OCI-LY3 (cell line): Measurements from ENCODE around the gene PGF.

Experiments
- CTCF ChIP-seq: fragments of 200-600, 300-600 bp; sonication (generic); IDR thresholded peaks from 2 replicates; pipeline ENCODE4 v1.5.1; 2014; ENCODE audit warnings: antibody characterized with exemption, low read length, low read depth
- EZH2phosphoT487 ChIP-seq: fragments of 200-600 bp; shearing (Covaris generic); IDR thresholded peaks from 2 replicates; pipeline ENCODE4 v1.6.1; 2018; ENCODE audit warnings: antibody characterized with exemption, mixed run types, low read depth

GRCh38 chr14:74911221-74911620 lies 44.2 kb downstream of the PGF start:
- TF ChIP-seq CTCF (no peak), EZH2phosphoT487 (no peak)
